GM12874 (cell line): Measurements from ENCODE around the gene LTBP2.

Experiments used
- CTCF ChIP-seq: IDR thresholded peaks from 2 replicates; pipeline ENCODE4 v1.5.1; 2011; ENCODE audit warnings: low read depth, mild to moderate bottlenecking, control low read depth, low read length, moderate library complexity; ENCODE audit not compliant: insufficient read depth

LTBP2 gene

GRCh38 chr14:74510223-74510931 lies 101.7 kb downstream of the LTBP2 start:
- TF ChIP-seq CTCF, result no peak

GRCh38 chr14:74509587-74510222 lies 102.3 kb downstream of the LTBP2 start:
- TF ChIP-seq CTCF, result no peak

- no peak for TF ChIP-seq CTCF
Measured at GRCh38 chr14:74508844-74509428, 103.1 kb downstream of the LTBP2 start.

- TF ChIP-seq CTCF, result 0 out of 2 replicates have a peak, but pooled peaks have one; percentile 32
Measured at GRCh38 chr14:74508292-74508731, 103.7 kb downstream of the LTBP2 start.

- TF ChIP-seq CTCF, result no peak
Measured at GRCh38 chr14:74507840-74508239, 104.2 kb downstream of the LTBP2 start.

GRCh38 chr14:74507085-74507484 lies 105.0 kb downstream of the LTBP2 start:
- TF ChIP-seq CTCF, result no peak

GRCh38 chr14:74506411-74506851 lies 105.6 kb downstream of the LTBP2 start:
- no peak for TF ChIP-seq CTCF
